Measurements from ENCODE around the gene STX8. TPM values are rescaled to one million over a fixed set of nuclear protein-coding genes. Genes with fewer than 3 reads are reported as not detected.

Gene STX8
- total RNA-seq, 1 donor from 2014 or later = 54.8 TPM

DNA sequence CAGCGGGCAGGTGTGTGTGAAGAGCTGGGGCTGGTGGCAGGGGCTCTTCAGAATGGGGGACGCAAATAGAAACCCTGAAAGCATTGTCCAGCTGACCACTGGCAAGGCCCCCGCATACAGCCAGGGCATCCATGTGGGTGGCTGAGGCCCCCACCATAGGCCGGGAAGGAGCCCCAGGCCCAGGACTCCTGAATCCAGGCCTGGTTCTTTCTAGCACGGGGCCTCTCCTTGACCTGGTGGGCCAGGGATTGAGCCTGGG lies 353.8 kb downstream of the STX8 start:
- H2AFZ ChIP-seq (ENCODE audit: low read depth, low read length) = no peak overlapping the region
- H3K79me2 ChIP-seq (ENCODE audit: insufficient read depth, low read length) = no peaks in the 10 kb centered on the region
- H3K4me3 ChIP-seq (ENCODE audit: insufficient read depth, low read depth, low read length) = no peak overlapping the region
- no peaks in the 10 kb centered on the region for H4K20me1 ChIP-seq (ENCODE audit: insufficient read depth, low read length)
- H3K9me3 Mint-ChIP-seq (ENCODE audit: unreplicated experiment) = peaks cover 10% of the 10 kb centered on the region
- no peak overlapping the region for H3K4me2 ChIP-seq (ENCODE audit: low read length)
- H3K9ac ChIP-seq (ENCODE audit: low read length) = no peak overlapping the region
- H3K4me1 Mint-ChIP-seq (ENCODE audit: low read depth, unreplicated experiment) = peaks cover 12% of the 10 kb centered on the region
- no peak overlapping the region for H3K4me3 Mint-ChIP-seq (ENCODE audit: unreplicated experiment)
- no peaks in the 10 kb centered on the region for H3K36me3 Mint-ChIP-seq (ENCODE audit: low read depth, unreplicated experiment)
- H3K4me1 ChIP-seq (ENCODE audit: insufficient read depth, low read length) = peaks cover 15% of the 10 kb centered on the region
- H3K27me3 ChIP-seq (ENCODE audit: insufficient read depth, low read length) = no peaks in the 10 kb centered on the region
- H3K36me3 ChIP-seq (ENCODE audit: insufficient read depth, low read length) = no peaks in the 10 kb centered on the region
- TF ChIP-seq EZH2 (IDR thresholded peaks at IDR 0.05; ENCODE audit: insufficient read depth, low read length) = no peak
- TF ChIP-seq, protein P1, sequence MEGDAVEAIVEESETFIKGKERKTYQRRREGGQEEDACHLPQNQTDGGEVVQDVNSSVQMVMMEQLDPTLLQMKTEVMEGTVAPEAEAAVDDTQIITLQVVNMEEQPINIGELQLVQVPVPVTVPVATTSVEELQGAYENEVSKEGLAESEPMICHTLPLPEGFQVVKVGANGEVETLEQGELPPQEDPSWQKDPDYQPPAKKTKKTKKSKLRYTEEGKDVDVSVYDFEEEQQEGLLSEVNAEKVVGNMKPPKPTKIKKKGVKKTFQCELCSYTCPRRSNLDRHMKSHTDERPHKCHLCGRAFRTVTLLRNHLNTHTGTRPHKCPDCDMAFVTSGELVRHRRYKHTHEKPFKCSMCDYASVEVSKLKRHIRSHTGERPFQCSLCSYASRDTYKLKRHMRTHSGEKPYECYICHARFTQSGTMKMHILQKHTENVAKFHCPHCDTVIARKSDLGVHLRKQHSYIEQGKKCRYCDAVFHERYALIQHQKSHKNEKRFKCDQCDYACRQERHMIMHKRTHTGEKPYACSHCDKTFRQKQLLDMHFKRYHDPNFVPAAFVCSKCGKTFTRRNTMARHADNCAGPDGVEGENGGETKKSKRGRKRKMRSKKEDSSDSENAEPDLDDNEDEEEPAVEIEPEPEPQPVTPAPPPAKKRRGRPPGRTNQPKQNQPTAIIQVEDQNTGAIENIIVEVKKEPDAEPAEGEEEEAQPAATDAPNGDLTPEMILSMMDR (IDR thresholded peaks at IDR 0.05; ENCODE audit: insufficient read depth, low read depth, low read length) = no peak
- H3K27ac Mint-ChIP-seq (ENCODE audit: unreplicated experiment) = no peak overlapping the region
- no peaks in the 10 kb centered on the region for H3K9me3 ChIP-seq (ENCODE audit: insufficient read depth, low read depth, low read length)
- no peak for DNase-seq (ENCODE audit: low read depth)
- H3K27ac ChIP-seq (ENCODE audit: low read depth, low read length) = no peak overlapping the region
- FAIRE-seq = no peak
- H3K27me3 Mint-ChIP-seq (ENCODE audit: low read depth, unreplicated experiment) = peaks cover 3% of the 10 kb centered on the region

- no peaks in the 10 kb centered on the region for H3K9me3 ChIP-seq (ENCODE audit: insufficient read depth, low read depth, low read length)
- no peak for TF ChIP-seq EZH2 (IDR thresholded peaks at IDR 0.05; ENCODE audit: insufficient read depth, low read length)
- TF ChIP-seq, protein P1 (IDR thresholded peaks at IDR 0.05; ENCODE audit: insufficient read depth, low read depth, low read length) = no peak
- Mint-ChIP-seq H3K36me3 (ENCODE audit: low read depth, unreplicated experiment) (no peaks in the 10 kb centered on the region), H3K27ac (ENCODE audit: unreplicated experiment) (no peak overlapping the region), H3K9me3 (ENCODE audit: unreplicated experiment) (peaks cover 10% of the 10 kb centered on the region), H3K27me3 (ENCODE audit: low read depth, unreplicated experiment) (peaks cover 3% of the 10 kb centered on the region), H3K4me3 (ENCODE audit: unreplicated experiment) (no peak overlapping the region), H3K4me1 (ENCODE audit: low read depth, unreplicated experiment) (peaks cover 12% of the 10 kb centered on the region)
- H3K4me2 ChIP-seq (ENCODE audit: low read length) = no peak overlapping the region
- H4K20me1 ChIP-seq (ENCODE audit: insufficient read depth, low read length) = no peaks in the 10 kb centered on the region
- H3K27ac ChIP-seq (ENCODE audit: low read depth, low read length) = no peak overlapping the region
- H3K9ac ChIP-seq (ENCODE audit: low read length) = no peak overlapping the region
- H3K79me2 ChIP-seq (ENCODE audit: insufficient read depth, low read length) = no peaks in the 10 kb centered on the region
- no peak overlapping the region for H2AFZ ChIP-seq (ENCODE audit: low read depth, low read length)
- FAIRE-seq (no peak), DNase-seq (ENCODE audit: low read depth) (no peak)
- H3K36me3 ChIP-seq (ENCODE audit: insufficient read depth, low read length) = no peaks in the 10 kb centered on the region
- peaks cover 16% of the 10 kb centered on the region for H3K4me1 ChIP-seq (ENCODE audit: insufficient read depth, low read length)
- no peak overlapping the region for H3K4me3 ChIP-seq (ENCODE audit: insufficient read depth, low read depth, low read length)
- H3K27me3 ChIP-seq (ENCODE audit: insufficient read depth, low read length) = no peaks in the 10 kb centered on the region
Measured at GRCh38 chr17:9221147-9221921, 354.3 kb downstream of the STX8 start.

DNA sequence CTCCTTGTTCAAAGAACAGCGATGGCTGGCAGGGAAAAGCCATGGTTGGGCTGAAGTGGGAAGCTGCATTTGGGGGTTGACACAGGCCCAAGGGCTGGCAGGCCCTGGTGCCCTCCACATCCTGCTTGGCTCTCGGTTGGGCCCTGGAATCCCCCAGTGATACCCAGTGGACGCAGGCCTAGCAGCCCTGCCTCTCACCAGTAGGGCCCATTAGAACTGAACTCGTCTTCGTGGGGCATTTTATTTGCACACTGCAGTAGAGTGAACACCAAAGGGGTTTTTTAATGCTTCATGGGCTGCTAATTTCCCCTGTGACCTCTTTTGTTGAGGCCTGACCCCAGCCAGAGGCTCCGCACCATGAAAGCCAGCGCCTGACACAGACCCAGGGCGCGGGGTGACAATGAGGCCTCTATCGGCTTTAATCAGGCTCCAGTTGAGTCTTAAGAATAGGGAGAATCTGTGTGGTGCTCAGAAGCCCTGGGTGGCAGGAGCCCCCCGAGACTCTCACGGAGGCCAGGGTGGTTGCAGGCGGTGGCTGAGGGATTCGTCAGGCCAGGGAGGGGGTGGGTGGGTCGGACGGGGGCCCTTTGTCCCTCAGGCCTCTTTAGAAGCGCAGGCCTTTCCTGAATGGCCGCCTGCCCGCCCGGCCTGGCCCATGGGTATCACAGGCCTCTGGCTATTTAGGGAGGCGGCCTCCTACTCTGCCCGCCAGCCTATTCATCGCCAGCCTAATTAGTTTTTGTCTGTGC lies 355.0 kb downstream of the STX8 start:
- H3K36me3 ChIP-seq (ENCODE audit: insufficient read depth, low read length) = no peaks in the 10 kb centered on the region
- peaks cover 12% of the 10 kb centered on the region for H3K4me1 Mint-ChIP-seq (ENCODE audit: low read depth, unreplicated experiment)
- no peaks in the 10 kb centered on the region for H3K9me3 ChIP-seq (ENCODE audit: insufficient read depth, low read depth, low read length)
- no peak overlapping the region for H3K9ac ChIP-seq (ENCODE audit: low read length)
- no peak overlapping the region for H3K27ac ChIP-seq (ENCODE audit: low read depth, low read length)
- no peak overlapping the region for H3K4me3 ChIP-seq (ENCODE audit: insufficient read depth, low read depth, low read length)
- H3K27me3 ChIP-seq (ENCODE audit: insufficient read depth, low read length) = no peaks in the 10 kb centered on the region
- FAIRE-seq = no peak
- peaks cover 16% of the 10 kb centered on the region for H3K9me3 Mint-ChIP-seq (ENCODE audit: unreplicated experiment)
- DNase-seq (ENCODE audit: low read depth) = no peak
- no peak overlapping the region for H2AFZ ChIP-seq (ENCODE audit: low read depth, low read length)
- H4K20me1 ChIP-seq (ENCODE audit: insufficient read depth, low read length) = no peaks in the 10 kb centered on the region
- H3K4me2 ChIP-seq (ENCODE audit: low read length) = no peak overlapping the region
- TF ChIP-seq EZH2 (IDR thresholded peaks at IDR 0.05; ENCODE audit: insufficient read depth, low read length) = no peak
- TF ChIP-seq, protein P1 (IDR thresholded peaks at IDR 0.05; ENCODE audit: insufficient read depth, low read depth, low read length) = no peak
- no peaks in the 10 kb centered on the region for H3K79me2 ChIP-seq (ENCODE audit: insufficient read depth, low read length)
- no peak overlapping the region for H3K27ac Mint-ChIP-seq (ENCODE audit: unreplicated experiment)
- H3K27me3 Mint-ChIP-seq (ENCODE audit: low read depth, unreplicated experiment) = peaks cover 3% of the 10 kb centered on the region
- H3K36me3 Mint-ChIP-seq (ENCODE audit: low read depth, unreplicated experiment) = peaks cover 1% of the 10 kb centered on the region
- H3K4me3 Mint-ChIP-seq (ENCODE audit: unreplicated experiment) = no peak overlapping the region
- H3K4me1 ChIP-seq (ENCODE audit: insufficient read depth, low read length) = peaks cover 16% of the 10 kb centered on the region

Measured in astrocyte (in vitro differentiated cells and primary cell).